22Rv1 (cell line): ENCODE data around the gene CIROP.

ENCODE experiments used
- CTCF ChIP-seq: fragments of 450-650 bp; IDR thresholded peaks from 2 replicates; pipeline ENCODE4 v1.5.1; 2017; ENCODE audit warnings: mild to moderate bottlenecking
- ZFX ChIP-seq: fragments of 450-650 bp; IDR thresholded peaks from 2 replicates; pipeline ENCODE4 v1.6.1; 2017; ENCODE audit warnings: antibody characterized with exemption, borderline replicate concordance

DNA sequence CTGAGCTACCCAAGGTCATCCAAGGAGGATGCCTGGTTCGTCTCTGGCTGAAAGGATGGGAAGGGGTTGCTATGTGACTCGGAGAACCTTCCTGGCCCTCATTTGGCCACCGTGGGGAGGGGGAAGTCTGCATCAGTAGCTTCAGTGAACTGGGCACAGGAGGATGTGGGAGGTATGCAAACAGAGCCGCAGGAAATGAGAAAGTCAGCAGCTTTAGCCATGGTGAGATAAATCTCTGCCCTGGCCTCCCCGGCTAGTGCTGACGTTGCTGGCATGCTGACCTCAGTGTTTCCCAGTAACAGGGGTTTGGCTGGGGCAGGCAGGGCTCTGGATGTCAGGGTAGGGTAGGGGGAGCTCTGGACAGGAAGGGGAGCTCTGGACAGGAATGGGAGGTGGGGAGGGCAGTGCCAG lies 16.6 kb upstream of the CIROP start:
- no peak for TF ChIP-seq CTCF
- TF ChIP-seq ZFX = no peak
